Posterior vena cava (tissue), 2 donors: ENCODE results near the gene KCNIP4. TPM values are rescaled to one million over a fixed set of nuclear protein-coding genes. Genes with fewer than 3 reads are reported as not detected.
"Not testable (repeated sequence)": the region's sequence is repeated elsewhere in the genome, so short reads cannot be mapped to it uniquely, and the experiment has no call there.

ENCODE experiments used
- DNase-seq: peaks from one replicate; pipeline ENCODE4 v3.0.0-alpha.2; 2020; ENCODE audit warnings: low spot score
- intact Hi-C, 2 donors: fragments of 100-400 bp; cut with DNase I; formaldehyde crosslinking; loops; one replicate each; pipeline versions ENCODE4 v1.14.1 to v1.14.2; 2022 to 2023
- long read RNA-seq, 2 donors: library from polyadenylated mRNA; unstranded; transcript quantifications; one replicate each; pipeline ENCODE4 v2.0.0, GENCODE V29; 2020 to 2021
- total RNA-seq, 2 donors: library from RNA; stranded (reverse); fragmentation: NEBNext Ultra II Directional; extraction: Animal tissue kit (Norgen Biotek cat#: 25700); gene quantifications; one replicate each; pipeline ENCODE4 v1.2.1, GENCODE V29; 2021
- donor health status: DM: yes; HTN: yes; CAD: no.
- donor health status: DM: yes; HTN: yes; CAD: no.

The KCNIP4 gene
- total RNA-seq: under 1 TPM in 1 of 2 donors, not detected in 1; 0.60 TPM
- long read RNA-seq, donor 1, partial matches to known transcripts: 0 of 4 reads
- long read RNA-seq, donor 1, other reads (novel, unspliced or antisense): 4 of 4 reads
- long read RNA-seq, donor 2, partial matches to known transcripts: 0 of 3 reads
- long read RNA-seq, donor 2, other reads (novel, unspliced or antisense): 2 of 3 reads

- intact Hi-C loops: no loop called here
- DNase-seq: no peak
These were observed at the start of gene KCNIP4 for GRCh38 chr4:21948347-21949072. Gene KCNIP4 (minus strand): TSS chr4:21948772.

- intact Hi-C loops: not testable (repeated sequence)
These were observed 48.0 kb upstream of the KCNIP4 start for GRCh38 chr4:21996618-21997017.

GRCh38 chr4:21992330-21992729 lies 43.8 kb upstream of the KCNIP4 start:
- DNase-seq: no peak
- intact Hi-C loops: no loop called here

More at GRCh38 chr4:21996618-21997017, 48.0 kb upstream of the KCNIP4 start:
- not testable (repeated sequence) for DNase-seq

DNA sequence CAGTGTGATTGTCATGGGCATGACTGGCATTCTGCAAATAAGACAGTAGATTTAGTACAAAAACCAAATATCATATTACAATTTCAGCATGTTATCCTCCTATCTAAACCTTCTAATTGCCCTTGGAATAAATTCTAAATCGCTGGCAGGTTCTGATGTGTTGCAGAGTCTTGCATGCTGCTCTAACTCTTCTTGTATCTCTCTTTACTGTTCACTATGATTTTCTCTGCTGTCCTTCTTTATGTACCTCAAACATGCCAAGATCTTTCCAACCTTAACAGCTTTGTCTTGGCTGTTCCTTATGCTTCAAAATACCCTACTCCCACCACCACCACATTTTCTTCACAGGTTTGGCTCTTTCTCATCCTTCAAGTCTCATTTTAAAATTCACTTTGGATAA lies 43.0 kb upstream of the KCNIP4 start:
- no peak for DNase-seq
- intact Hi-C loops: no loop called here

DNA sequence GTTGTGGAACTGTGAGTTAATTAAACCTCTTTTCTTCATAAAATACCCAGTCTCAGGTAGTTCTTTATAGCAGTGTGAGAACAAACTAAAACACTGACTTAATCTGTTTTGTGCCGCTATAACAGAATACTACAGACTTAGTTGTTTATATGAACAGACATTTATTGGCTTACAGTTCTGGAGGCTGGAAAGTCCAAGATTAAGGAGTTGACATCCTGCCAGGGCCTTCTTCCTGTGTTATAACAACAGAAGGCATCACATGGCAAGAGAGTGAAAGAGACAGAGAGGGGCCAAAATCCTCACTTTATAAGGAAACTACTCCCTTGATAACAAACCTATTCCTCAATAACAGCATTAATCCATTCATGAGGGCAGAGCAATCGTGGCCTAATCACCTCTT lies 42.5 kb upstream of the KCNIP4 start:
- intact Hi-C loops: no loop called here
- DNase-seq: no peak

GRCh38 chr4:21989351-21989750 lies 40.8 kb upstream of the KCNIP4 start:
- intact Hi-C loops: no loop called here
- no peak for DNase-seq

GRCh38 chr4:21986307-21986706 lies 37.7 kb upstream of the KCNIP4 start:
- intact Hi-C loops: no loop called here

DNA sequence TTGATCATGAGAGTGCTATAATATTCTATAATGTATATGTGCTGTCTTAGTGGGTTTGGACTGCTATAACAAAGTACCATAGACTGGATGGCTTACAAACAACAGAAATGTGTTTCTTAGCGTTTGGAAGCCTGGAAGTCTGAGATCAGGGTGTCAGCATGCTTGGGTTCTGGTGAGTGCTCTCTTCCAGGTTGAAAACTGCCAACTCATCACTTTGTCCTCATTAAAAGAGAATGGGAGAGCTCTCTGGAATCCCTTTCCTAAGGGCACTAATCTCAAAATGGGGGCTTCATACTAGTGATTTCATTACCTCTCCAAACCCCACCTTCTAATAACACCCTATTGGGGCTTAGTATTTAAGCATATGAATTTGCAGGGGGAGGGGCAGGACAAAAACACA lies 33.5 kb upstream of the KCNIP4 start:
- DNase-seq: no peak
- intact Hi-C loops: no loop called here

More at GRCh38 chr4:21986307-21986706, 37.7 kb upstream of the KCNIP4 start:
- DNase-seq: no peak

- no peak for DNase-seq
- intact Hi-C loops: no loop called here
These were observed 30.6 kb upstream of the KCNIP4 start for GRCh38 chr4:21979196-21979595.

GRCh38 chr4:21976166-21976565 lies 27.6 kb upstream of the KCNIP4 start:
- DNase-seq: no peak
- intact Hi-C loops: no loop called here

DNA sequence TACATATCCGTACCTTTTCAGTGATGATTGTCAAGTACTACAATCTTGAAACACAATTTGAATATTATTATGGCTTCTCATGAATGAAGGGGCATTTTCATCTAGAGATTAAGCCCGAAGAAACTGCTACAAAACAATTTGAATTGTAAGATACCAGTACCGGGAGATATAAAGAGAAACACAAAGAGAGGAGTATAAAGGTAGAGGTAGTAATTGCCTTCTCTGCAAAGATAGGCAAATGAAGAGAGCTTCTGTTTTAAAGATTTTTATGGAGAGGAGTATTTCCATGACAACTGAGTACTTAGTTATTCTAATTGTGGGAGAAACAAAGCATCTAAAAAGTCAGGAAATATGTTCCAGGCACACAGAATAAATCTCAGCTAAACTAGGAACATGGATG lies 25.3 kb upstream of the KCNIP4 start:
- DNase-seq: no peak
- intact Hi-C loops: no loop called here

- no peak for DNase-seq
- intact Hi-C loops: no loop called here
These were observed 16.3 kb upstream of the KCNIP4 start for GRCh38 chr4:21964762-21965319.

GRCh38 chr4:21962691-21963090 lies 14.1 kb upstream of the KCNIP4 start:
- no peak for DNase-seq
- intact Hi-C loops: no loop called here

DNA sequence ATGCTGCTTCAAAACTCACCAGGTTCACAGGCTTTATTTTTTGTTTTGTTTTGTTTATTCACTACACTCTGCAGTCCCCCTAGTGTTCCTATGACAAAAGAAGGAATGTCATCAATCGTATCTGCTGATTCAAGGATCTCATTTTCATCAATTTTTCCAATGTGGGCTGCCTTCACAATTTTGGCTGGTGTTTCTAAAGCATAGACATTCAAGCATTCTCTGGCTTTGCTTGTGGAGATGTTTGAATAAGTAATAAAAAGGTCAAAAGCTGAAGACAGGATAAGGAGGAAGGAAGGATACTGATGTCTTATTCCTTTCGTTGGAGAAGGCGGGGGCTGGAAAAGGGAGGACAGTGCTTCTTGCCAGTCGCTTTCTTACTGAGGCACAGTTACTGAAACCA lies 12.2 kb upstream of the KCNIP4 start:
- DNase-seq: no peak
- intact Hi-C loops: no loop called here

GRCh38 chr4:21954916-21955315 lies 6.3 kb upstream of the KCNIP4 start:
- no peak for DNase-seq
- intact Hi-C loops: no loop called here

DNA sequence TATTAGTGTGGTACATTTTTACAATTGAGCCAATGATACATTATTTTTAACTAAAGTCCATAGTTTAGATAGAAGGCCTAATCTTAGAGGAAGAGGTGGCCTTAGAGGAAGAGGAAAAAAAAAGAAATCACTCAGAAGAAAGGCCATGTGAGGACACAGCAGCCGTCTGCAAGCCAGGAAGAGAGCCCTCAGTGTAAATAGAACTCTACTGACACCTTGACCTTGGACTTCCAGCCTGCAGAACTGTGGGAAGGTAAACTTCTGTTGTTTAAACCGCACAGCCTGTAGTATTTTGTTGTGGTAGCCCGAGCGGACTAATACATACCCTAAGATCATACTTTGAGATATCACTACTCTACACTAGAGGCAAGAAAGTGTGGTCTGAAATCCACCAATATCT lies 5.1 kb upstream of the KCNIP4 start:
- intact Hi-C loops: no loop called here
- DNase-seq: no peak

GRCh38 chr4:21952549-21952948 lies 4.0 kb upstream of the KCNIP4 start:
- intact Hi-C loops: no loop called here
- no peak for DNase-seq

- intact Hi-C loops: no loop called here
- DNase-seq: no peak
These were observed 493 bp upstream of the KCNIP4 start for GRCh38 chr4:21949073-21949457.

DNA sequence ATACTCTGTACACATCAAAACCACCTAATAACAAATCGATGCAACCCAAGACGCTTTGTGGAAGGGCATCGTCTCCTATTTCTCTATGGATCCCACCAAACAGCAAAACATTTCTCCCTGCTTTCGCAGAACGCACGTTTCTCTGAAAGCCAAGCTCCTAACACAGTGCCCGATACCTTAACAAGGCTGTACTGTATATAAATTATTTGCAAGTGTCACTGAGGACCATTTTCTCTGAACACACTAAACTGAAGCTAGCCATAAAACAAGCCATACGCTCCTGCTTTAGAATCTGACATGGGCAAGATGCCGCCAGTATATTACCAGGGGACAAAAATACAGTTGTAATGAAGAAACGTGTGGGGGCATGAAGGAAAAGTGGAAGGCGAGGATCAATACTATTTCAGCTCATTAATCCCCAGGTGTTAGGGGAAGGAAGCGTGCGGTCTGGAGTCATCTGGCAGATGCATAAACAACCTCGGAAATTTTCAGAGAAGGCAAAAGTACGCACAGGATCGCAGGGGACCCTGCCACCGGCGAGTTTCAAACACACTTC lies 703 bp downstream of the KCNIP4 start:
- intact Hi-C loops: no loop called here
- DNase-seq: no peak

- DNase-seq: no peak
- intact Hi-C loops: no loop called here
These were observed 1.7 kb downstream of the KCNIP4 start for GRCh38 chr4:21946858-21947257.
